Heart left ventricle (tissue), 16 donors: ENCODE data around the gene CHST5. TPM values are rescaled to one million over a fixed set of nuclear protein-coding genes. Genes with fewer than 3 reads are reported as not detected.
"Not testable (repeated sequence)": the region's sequence is repeated elsewhere in the genome, so short reads cannot be mapped to it uniquely, and the experiment has no call there.

Experiments
- ATAC-seq, 4 donors: fragments of 200-7000 bp; cut with Tn5 transposase; one replicate each; pipeline ENCODE4 v1.9.1; 2020 to 2022; ENCODE audit warnings: moderate library complexity in 4 of 4, mild to moderate bottlenecking in 3 of 4, moderate number of reproducible peaks in 1 of 4
- DNase-seq, 5 donors: peaks; one replicate each; pipeline ENCODE4 v3.0.0-alpha.2; 2020
- H3K27ac ChIP-seq, 12 donors: fragments of 200-600 bp; sonication (generic) in 4 of 12; one replicate each; pipeline versions ENCODE4 v1.5.0 to v1.8.0; 2016 to 2022; ENCODE audit warnings: mild to moderate bottlenecking in 2 of 12
- H3K27me3 ChIP-seq, 9 donors: fragments of 200-600 bp; sonication (generic) in 2 of 9; one replicate each; pipeline versions ENCODE4 v1.5.1 to v1.8.0; 2016 to 2022; ENCODE audit warnings: mild to moderate bottlenecking in 3 of 9
- H3K36me3 ChIP-seq, 9 donors: fragments of 200-600 bp; sonication (generic) in 2 of 9; one replicate each; pipeline versions ENCODE4 v1.5.0 to v1.8.0; 2018 to 2022; ENCODE audit warnings: mild to moderate bottlenecking in 2 of 9
- H3K4me1 ChIP-seq, 12 donors: fragments of 200-600 bp; sonication (generic) in 4 of 12; one replicate each; pipeline versions ENCODE4 v1.5.0 to v1.8.0; 2016 to 2022; ENCODE audit warnings: mild to moderate bottlenecking in 3 of 12
- H3K4me3 ChIP-seq, 12 donors: fragments of 200-600 bp; sonication (generic) in 4 of 12; one replicate each; pipeline versions ENCODE4 v1.5.0 to v1.8.0; 2017 to 2022; ENCODE audit warnings: mild to moderate bottlenecking in 9 of 12, moderate library complexity in 4 of 12
- H3K9me3 ChIP-seq, 12 donors: fragments of 200-600 bp; sonication (generic) in 4 of 12; one replicate each; pipeline versions ENCODE4 v1.5.0 to v1.8.0; 2016 to 2022; ENCODE audit warnings: mild to moderate bottlenecking in 1 of 12
- POLR2A ChIP-seq, 2 donors: fragments of 450-650 bp; IDR thresholded peaks; one replicate each; pipeline ENCODE4 v1.6.1; 2017; ENCODE audit warnings: antibody characterized with exemption in 2 of 2, mild to moderate bottlenecking in 2 of 2, moderate library complexity in 2 of 2
- WGBS, 4 donors: extraction: QIAGEN DNeasy Blood & Tissue Kit in 2 of 4; methylation state at CpG; one replicate each; pipeline versions ENCODE4 v1.1.5 to v1.1.7; 2013 to 2018; 5-methylcytosine and 5-hydroxymethylcytosine counted together
- intact Hi-C, 10 donors: fragments of 100-400 bp; cut with DNase I; formaldehyde crosslinking; loops; one replicate each; pipeline versions ENCODE4 v1.11.1 to v1.14.2; 2022
- polyA plus RNA-seq, 2 donors: library from polyadenylated mRNA; stranded (reverse); fragments of 200-250 nt; gene quantifications; one replicate each; pipeline ENCODE4 v1.2.3, GENCODE V29; 2013
- total RNA-seq, 9 donors: library from RNA; depleted of rRNA in 2 of 9; stranded (reverse); fragments of >200 nt in 2 of 9; fragmentation: NEBNext Ultra II Directional in 3 of 9; extraction: Animal tissue kit (Norgen Biotek cat#: 25700) in 3 of 9; gene quantifications; one replicate each; pipeline versions ENCODE4 v1.1.0 to v1.2.4, GENCODE V29; 2016 to 2023
- TF ChIP-seq, protein P1 (sequence below), 12 donors: fragments of 200-600 bp; sonication (generic) in 4 of 12; IDR thresholded peaks; one replicate each; pipeline versions ENCODE4 v1.5.0 to v1.8.0; 2018 to 2022; ENCODE audit warnings: antibody characterized with exemption in 12 of 12, mild to moderate bottlenecking in 5 of 12
- donor health status: ischemic (EF 13 %, LVEDD 7.1; RV severe dilation, severe dysfunction).
- donor health status: healthy with polysubstance abuse.
- donor health status: DM: no; HTN: yes; CAD: no.
- donor health status: DM: no; HTN: no; CAD: no.
- donor health status: ischemic (EF 25% LVEDD 6.9; RV normal size, moderate dysfunction).
- donor health status: ischemic (EF 25% LVEDD 5.7; RV mildly dilated, moderate dysfunction).
- donor health status: healthy.
- donor health status: DM: yes; HTN: yes; CAD: no.
- donor health status: ischemic (EF 35%, LVEDD 5.7; RV mildly dilated, moderate dysfunction).
- donor health status: nonischemic (EF 11% LVEDD 7.7; RV severe dilation, severe dysfunction).
- donor health status: DM: yes; HTN: yes; CAD: no.
- donor health status: PGD.
- donor health status: ischemic (EF 29% LVEDD 5.4; RV normal size, mild dysfunction).
- donor health status: nonischemic (EF 23%, LVEDD 6.1; RV moderate dilation, normal function).

The CHST5 gene
- total and polyA plus RNA-seq, 11 donors = 0.15 to 0.96 (median 0.44) TPM; not detected in 3

DNA sequence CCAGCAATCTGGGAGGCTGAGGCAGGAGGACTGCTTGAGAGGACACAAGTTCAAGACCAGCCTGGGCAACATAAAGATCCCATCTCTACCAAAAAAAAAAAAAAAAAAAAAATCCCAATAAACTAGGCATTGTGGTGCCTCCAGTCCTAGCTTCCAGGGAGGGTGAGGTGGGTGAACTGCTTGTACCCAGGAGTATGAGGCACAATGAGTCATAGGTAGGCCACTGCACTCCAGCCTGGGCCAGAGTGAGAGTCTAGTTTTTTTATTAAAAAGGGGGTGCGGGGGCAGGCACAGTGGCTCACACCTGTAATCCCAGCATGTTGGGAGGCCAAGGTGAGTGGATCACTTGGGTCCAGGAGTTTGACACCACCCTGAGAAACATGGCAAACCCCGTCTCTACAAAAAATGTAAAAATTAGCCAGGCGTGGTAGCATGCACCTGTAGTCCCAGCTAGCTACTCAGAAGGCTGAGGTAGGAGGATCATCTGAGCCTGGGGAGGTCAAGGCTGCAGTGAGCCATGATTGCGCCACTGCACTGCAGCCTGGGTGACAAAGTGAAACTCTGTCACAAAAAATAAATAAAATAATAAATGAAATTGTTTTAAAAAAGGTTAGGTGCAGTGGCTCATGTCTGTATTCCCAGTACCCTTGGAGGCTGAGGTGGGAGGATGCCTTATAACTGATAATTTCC, 32.8 kb downstream of the CHST5 start:
- no peak overlapping the region for H3K4me3 ChIP-seq
- DNase-seq (no peak), ATAC-seq (no peak)
- intact Hi-C loops = no loop called here
- H3K27ac ChIP-seq = no peak overlapping the region
- H3K4me1 ChIP-seq = peaks cover 0 to 21% (median 8%) of the 10 kb centered on the region in 12 donors
- H3K9me3 ChIP-seq = no peaks in the 10 kb centered on the region
- 86 to 97% (median 94%) methylated on average over 4 of the region's 4 CpGs for WGBS, 4 donors
- H3K27me3 ChIP-seq = no peaks in the 10 kb centered on the region
- no peaks in the 10 kb centered on the region for H3K36me3 ChIP-seq
- TF ChIP-seq, protein P1, sequence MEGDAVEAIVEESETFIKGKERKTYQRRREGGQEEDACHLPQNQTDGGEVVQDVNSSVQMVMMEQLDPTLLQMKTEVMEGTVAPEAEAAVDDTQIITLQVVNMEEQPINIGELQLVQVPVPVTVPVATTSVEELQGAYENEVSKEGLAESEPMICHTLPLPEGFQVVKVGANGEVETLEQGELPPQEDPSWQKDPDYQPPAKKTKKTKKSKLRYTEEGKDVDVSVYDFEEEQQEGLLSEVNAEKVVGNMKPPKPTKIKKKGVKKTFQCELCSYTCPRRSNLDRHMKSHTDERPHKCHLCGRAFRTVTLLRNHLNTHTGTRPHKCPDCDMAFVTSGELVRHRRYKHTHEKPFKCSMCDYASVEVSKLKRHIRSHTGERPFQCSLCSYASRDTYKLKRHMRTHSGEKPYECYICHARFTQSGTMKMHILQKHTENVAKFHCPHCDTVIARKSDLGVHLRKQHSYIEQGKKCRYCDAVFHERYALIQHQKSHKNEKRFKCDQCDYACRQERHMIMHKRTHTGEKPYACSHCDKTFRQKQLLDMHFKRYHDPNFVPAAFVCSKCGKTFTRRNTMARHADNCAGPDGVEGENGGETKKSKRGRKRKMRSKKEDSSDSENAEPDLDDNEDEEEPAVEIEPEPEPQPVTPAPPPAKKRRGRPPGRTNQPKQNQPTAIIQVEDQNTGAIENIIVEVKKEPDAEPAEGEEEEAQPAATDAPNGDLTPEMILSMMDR (IDR thresholded peaks at IDR 0.05) = no peak
- TF ChIP-seq POLR2A (IDR thresholded peaks at IDR 0.05) = no peak

DNA sequence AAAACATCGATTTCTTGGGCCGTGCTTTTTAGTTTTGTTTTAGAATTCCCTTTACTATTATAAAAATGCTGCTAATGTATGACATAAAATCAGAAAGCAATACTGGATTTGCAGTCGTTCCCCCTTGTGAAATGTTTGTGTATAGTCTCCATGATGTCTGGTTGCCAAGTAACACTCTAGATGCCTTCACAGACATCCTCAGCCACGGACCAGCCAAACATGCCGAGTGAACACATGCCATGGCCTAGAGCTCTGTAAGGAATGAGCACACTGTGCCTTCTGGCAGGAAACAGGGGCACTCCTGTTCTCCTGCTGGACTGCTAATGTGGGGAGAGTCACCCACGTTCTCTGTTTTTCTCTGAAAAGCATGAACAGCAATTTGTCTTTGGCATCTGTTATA, 34.1 kb downstream of the CHST5 start:
- DNase-seq = peak in 3 of 5 donors; percentile 49 to 83 (median 81)
- H3K27me3 ChIP-seq, intact Hi-C loops, H3K36me3 ChIP-seq, H3K4me3 ChIP-seq, H3K9me3 ChIP-seq: not testable (repeated sequence)
- peak overlapping the region in 7 of 12 donors; percentile 7 to 54 (median 38) for H3K27ac ChIP-seq
- H3K4me1 ChIP-seq = peaks cover 0 to 21% (median 8%) of the 10 kb centered on the region in 12 donors
- peak; percentile 79 to 81 (median 80) for ATAC-seq
- WGBS, 4 donors = 42 to 48% (median 45%) methylated on average over 6 of the region's 6 CpGs

DNA sequence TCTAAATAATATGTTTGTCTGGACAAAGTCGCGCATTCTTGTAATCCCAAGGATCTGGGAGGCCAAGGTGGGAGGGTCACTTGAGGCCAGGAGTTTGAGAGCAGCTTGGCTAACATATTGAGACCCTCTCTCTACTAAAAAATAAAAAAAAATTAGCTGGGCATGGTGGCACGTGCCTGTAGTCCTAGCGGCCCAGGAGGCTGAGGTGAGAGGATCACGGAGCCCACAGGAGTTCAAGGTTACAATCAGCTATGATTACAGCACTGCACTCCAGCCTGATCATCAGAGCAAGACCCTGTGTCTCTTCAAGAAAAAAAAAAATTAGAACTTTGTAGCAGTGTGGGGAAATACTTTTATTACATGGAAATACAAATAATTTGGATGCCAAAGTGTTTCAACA, 34.5 kb downstream of the CHST5 start:
- ATAC-seq = no peak
- H3K4me3 ChIP-seq = no peak overlapping the region
- H3K4me1 ChIP-seq = peaks cover 0 to 21% (median 7%) of the 10 kb centered on the region in 12 donors
- no peak for TF ChIP-seq POLR2A (IDR thresholded peaks at IDR 0.05)
- TF ChIP-seq, protein P1 (IDR thresholded peaks at IDR 0.05) = no peak
- no peak for DNase-seq
- H3K36me3 ChIP-seq = no peaks in the 10 kb centered on the region
- peak overlapping the region in 4 of 12 donors; percentile 26 to 54 (median 41) for H3K27ac ChIP-seq
- H3K9me3 ChIP-seq = no peaks in the 10 kb centered on the region
- intact Hi-C loops = no loop called here
- WGBS, 4 donors = 83 to 85% (median 84%) methylated on average over 5 of the region's 5 CpGs
- no peaks in the 10 kb centered on the region for H3K27me3 ChIP-seq

DNA sequence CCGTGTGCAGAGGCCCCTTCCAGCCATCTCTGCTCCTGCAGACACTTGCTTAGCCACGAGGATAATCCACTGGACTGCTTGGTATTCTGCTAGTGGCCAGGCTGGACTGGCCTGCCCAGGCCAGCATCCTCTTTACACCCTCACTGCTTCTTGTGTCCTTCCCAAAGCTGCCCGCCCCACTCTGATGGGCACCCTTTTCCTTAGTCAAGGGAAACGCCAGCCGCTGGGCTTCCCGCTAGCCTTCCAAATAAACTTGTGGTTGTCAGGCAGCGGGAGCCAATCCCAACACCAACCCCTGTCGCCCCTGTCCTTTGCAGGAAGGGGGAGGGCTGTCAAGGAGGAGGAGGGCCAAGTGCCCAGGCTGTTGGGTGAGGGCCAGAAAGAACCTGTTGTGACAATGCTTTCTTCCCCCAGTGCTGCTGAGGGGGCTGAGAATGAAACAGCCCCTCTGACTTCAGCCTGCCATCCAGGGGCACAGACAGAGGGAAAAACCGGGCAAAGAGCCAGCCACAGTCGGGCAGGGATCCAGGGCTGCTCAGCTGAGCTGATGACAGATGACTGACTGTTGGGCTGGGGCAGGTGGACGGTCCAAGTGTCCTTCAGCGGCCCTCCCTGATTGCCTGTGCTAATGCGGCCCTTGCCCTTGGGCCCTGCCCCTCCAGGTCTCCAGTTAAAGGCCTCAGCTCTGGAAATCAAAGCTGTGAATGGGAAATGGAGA, 37.1 kb downstream of the CHST5 start:
- intact Hi-C loops, H3K9me3 ChIP-seq, H3K36me3 ChIP-seq, H3K4me3 ChIP-seq: not testable (repeated sequence)
- H3K4me1 ChIP-seq = peaks cover 0 to 36% (median 10%) of the 10 kb centered on the region in 12 donors
- DNase-seq (peak in 4 of 5 donors; percentile 63 to 80 (median 70)), ATAC-seq (peak; percentile 81 to 92 (median 84))
- peak overlapping the region in 9 of 12 donors; percentile 42 to 76 (median 63) for H3K27ac ChIP-seq
- peaks cover 0 to 18% (median 0%) of the 10 kb centered on the region in 9 donors for H3K27me3 ChIP-seq
- 19 to 32% (median 23%) methylated on average over 7 to 11 of the region's 13 CpGs for WGBS, 4 donors

DNA sequence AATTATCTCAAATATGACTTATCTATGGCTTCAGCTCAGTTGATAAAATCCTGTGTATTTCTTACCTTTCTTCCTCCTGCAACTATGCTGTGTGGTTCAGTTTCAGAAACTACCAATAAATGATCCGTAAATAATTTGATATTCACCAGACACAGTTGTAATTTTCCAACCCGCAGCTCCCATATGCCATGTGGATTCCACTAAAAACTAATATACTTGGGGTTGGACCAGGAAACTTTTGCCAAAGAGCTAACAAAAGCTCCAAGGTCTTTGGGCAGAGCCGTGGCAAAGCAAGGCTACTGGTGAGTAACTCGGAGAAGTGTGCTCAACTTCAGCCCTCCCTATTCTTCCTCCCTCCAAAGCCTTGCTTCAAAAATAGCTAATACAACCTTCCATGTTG, 38.4 kb downstream of the CHST5 start:
- WGBS, 4 donors = 77 to 87% (median 84%) methylated on average over 4 of the region's 4 CpGs
- DNase-seq = no peak
- Histone ChIP-seq H3K4me3 (no peak overlapping the region), H3K27me3 (peaks cover 0 to 18% (median 0%) of the 10 kb centered on the region in 9 donors), H3K27ac (no peak overlapping the region), H3K36me3 (no peaks in the 10 kb centered on the region), H3K4me1 (peaks cover 0 to 35% (median 10%) of the 10 kb centered on the region in 12 donors), H3K9me3 (no peaks in the 10 kb centered on the region)
- intact Hi-C loops = no loop called here
- TF ChIP-seq, protein P1 (IDR thresholded peaks at IDR 0.05) = no peak
- no peak for TF ChIP-seq POLR2A (IDR thresholded peaks at IDR 0.05)
- ATAC-seq = no peak
